ENCODE measurements around the gene PRRX2.
A peak's percentile ranks its signal among the peaks of the same experiment; 100 is the strongest.

PRRX2 gene

DNA sequence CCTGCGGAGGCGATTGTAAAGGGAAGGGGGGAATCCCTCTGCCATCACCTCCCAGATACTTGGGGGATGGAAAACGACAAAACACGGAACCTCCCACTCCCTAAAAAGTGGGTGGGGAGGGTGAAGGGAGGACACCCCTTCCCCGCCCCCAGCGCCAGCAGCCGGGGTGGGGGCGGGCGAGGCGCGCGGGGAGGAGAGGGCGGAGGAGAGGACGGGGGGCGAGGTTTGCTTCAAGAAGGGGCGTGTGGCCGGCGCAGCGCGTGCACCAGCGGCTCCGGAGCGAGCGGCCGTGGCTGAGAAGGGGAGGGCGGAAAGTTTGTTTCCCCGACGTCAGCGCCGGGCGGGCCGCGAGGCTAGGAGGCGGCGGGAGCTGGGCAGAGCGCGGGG is at the start of gene PRRX2:
Gene PRRX2 (plus strand): TSS at position 259 of the 387 bp plus-strand sequence. CDS start 221 bp downstream, outside the sequence.
- no peaks in the 10 kb centered on the region for H3K9me3 ChIP-seq
- no peaks in the 10 kb centered on the region for H3K36me3 ChIP-seq (replicated peaks)
- H3K4me3 ChIP-seq = peak within 1 kb of the TSS; percentile 19
- DNase-seq (ENCODE audit: low spot score in 2 of 2) = peak in 1 of 2 experiments; percentile 64
- no peaks in the 10 kb centered on the region for H3K4me1 ChIP-seq
- no peaks in the 10 kb centered on the region for H3K27me3 ChIP-seq (ENCODE audit: low read depth)
- in situ Hi-C loops (cut with MboI; ENCODE audit: low sequenced_read_pairs) = no loop called here

DNA sequence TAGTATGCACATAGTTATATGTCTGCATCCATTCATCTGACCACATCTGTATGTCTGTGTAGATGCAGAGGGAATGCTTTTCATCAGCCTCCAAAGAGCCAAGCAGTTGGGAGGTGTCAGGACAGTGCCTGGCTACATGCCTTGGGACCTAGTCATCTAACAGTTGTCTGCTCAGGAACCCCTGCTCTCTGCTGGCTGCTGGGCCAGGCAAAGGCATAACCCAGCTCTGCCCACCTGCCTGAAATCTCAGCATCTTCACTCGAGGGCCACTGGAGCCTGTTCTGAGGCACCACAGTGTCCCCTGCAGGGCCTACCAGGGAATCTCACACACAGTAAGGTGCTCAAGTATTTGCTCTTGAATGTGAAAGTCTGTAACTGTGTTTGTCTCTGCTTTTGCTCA is 48.3 kb upstream of the PRRX2 start:
- Histone ChIP-seq H3K27me3 (ENCODE audit: low read depth) (no peaks in the 10 kb centered on the region), H3K4me1 (peaks cover 8% of the 10 kb centered on the region), H3K9me3 (no peaks in the 10 kb centered on the region), H3K36me3 (replicated peaks) (no peaks in the 10 kb centered on the region), H3K4me3 (no peak overlapping the region)
- DNase-seq (ENCODE audit: low spot score in 2 of 2) = peak in 1 of 2 experiments; percentile 16
- in situ Hi-C loops (cut with MboI; ENCODE audit: low sequenced_read_pairs) = loop anchor here (10.0 kb wide), 1 partner anchor 442 kb away; the partner anchor contains the start of gene IER5L

DNA sequence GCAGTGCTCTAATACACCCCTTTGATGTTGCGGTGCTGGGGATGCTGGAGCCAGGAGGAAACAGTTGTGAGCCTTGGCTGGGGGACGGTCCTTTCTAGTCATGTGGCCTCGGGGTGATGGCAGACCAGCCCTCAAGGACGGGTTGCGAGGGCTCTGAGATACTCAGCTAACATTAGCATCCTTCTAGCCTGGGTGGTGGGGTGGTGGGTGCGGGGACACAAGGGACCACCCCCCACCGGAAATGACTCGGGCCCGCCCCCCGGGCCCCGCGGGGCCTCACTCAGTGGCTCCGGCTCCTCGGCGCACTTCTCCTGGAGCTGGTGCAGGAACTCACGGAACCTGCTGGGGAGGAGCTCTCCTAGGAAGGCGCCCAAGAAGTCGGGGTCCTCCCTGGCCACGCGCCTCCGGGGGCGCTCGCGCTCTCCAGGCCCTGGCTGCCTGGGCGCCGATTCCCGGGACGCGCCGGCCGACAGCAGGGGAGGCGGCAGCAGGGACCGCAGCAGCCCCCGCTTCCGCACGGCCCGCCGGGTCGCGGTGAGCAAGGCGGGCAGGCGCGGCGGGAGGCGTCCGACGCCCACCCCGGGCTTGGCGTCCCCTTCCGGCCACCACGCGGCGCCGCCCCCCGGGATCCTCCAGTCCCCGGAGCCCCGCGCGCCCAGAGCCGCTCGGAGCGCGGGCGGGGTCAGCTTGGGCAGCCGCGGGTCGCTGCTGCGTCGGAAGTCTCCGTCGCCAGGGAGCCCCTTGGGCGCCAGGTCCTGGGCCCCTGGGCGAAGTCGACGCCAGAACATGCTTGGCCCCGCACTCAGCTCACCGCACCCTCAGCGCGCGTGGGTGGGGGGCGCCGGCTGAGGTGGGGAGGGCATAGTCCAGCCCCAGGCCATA is 45.4 kb upstream of the PRRX2 start:
- Histone ChIP-seq H3K4me3 (peak overlapping the region; percentile 27), H3K36me3 (replicated peaks) (no peaks in the 10 kb centered on the region), H3K27me3 (ENCODE audit: low read depth) (no peaks in the 10 kb centered on the region), H3K9me3 (no peaks in the 10 kb centered on the region), H3K4me1 (peaks cover 16% of the 10 kb centered on the region)
- DNase-seq (ENCODE audit: low spot score in 2 of 2) = peak; percentile 18 to 60
- in situ Hi-C loops (cut with MboI; ENCODE audit: low sequenced_read_pairs) = loop anchor here (10.0 kb wide), 1 partner anchor 445 kb away; the partner anchor contains the start of gene IER5L

DNA sequence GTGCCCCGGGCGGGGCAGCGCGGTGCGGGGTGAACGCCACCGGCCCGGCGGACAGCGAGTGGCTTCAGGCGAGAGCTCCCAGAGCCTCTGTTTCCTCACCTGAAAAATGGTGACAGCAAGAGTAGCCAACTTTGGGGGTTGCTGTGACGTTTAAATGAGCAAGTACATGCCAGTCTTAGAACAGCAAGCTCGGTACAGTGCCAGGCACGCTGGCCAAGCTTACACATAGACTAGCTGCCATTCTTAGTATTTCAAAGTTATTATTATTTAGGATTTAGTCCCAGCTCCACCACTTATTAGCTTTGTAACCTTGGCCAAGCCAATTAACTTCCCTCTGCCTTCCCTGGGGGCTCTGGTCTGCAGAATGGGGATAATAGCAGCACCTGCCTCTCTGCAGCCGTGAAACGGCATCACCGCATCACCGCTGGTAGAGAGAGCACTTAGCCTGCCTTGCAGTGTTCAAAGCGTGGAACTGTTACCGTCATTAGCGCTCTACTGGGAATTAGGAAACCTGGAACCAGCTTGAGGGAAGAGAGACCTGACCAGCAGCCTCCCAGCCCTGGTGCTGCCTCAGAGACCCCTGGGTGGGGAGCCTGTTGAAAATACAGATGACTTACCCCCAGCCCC is 44.7 kb upstream of the PRRX2 start, which contains the start of gene C9orf50:
Gene C9orf50 (minus strand): TSS at position 433 of the 627 bp plus-strand sequence. CDS start 527 bp downstream, outside the sequence.
- H3K4me1 ChIP-seq = peaks cover 22% of the 10 kb centered on the region
- no peak for DNase-seq (ENCODE audit: low spot score in 2 of 2)
- peak within 1 kb of the TSS; percentile 27 for H3K4me3 ChIP-seq
- no peaks in the 10 kb centered on the region for H3K27me3 ChIP-seq (ENCODE audit: low read depth)
- in situ Hi-C loops (cut with MboI; ENCODE audit: low sequenced_read_pairs) = no loop called here
- H3K36me3 ChIP-seq (replicated peaks) = no peaks in the 10 kb centered on the region
- no peaks in the 10 kb centered on the region for H3K9me3 ChIP-seq

DNA sequence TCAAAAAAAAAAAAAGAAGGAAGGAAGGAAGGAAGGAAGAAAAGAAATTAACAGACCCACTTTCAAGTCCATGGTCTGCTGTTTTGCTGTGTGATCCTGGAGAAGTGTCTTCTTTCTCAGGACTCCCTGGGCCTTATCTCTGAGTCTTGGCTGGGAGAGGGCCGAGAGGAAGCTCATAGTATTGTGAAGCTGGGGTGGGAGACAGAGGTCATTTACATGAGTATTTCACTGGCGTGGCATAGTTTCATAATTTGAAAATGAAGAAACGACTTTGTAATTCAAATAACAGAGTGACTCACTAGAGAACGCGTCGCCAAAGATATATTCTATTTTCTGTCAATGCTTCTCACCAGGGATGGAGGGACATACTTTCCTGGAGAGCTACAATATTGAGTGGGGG is 42.1 kb upstream of the PRRX2 start:
- no peak for DNase-seq (ENCODE audit: low spot score in 2 of 2)
- Histone ChIP-seq H3K4me1 (peaks cover 34% of the 10 kb centered on the region), H3K4me3 (no peak overlapping the region), H3K27me3 (ENCODE audit: low read depth) (no peaks in the 10 kb centered on the region), H3K9me3 (no peaks in the 10 kb centered on the region), H3K36me3 (replicated peaks) (peaks cover 15% of the 10 kb centered on the region)
- in situ Hi-C loops (cut with MboI; ENCODE audit: low sequenced_read_pairs) = no loop called here

DNA sequence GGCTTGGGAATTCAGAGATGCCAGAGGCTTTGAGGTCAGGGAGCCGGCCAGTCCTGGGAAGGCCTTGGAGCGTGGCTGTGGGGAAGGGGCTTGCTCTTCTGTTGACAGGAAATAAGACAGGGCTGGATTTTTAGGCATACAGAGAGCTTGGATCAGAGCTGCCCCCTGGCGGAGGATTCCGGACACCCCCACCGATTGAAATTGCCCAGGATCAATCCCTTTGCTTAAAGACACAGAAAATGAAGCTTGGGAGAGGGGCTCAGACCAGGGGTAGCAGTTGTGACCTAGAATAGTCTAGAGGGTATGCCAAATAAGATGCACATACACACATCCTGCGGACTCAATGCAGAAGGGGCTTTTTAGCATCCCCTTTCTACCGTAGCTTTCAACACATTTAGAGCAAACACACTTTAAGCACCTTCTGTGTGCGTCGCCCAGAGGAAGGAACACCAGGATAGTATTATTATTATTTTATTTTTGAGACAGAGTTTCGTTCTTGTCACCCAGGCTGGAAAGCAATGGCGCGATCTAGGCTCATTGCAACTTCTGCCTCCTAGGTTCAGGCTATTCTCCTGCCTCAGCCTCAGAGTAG is 41.2 kb upstream of the PRRX2 start:
- no peaks in the 10 kb centered on the region for H3K9me3 ChIP-seq
- DNase-seq (ENCODE audit: low spot score in 2 of 2) = peak; percentile 63 to 89
- no peak overlapping the region; the same call in 1 of the 2 replicates for H3K4me3 ChIP-seq
- in situ Hi-C loops (cut with MboI; ENCODE audit: low sequenced_read_pairs) = no loop called here
- H3K27me3 ChIP-seq (ENCODE audit: low read depth) = no peaks in the 10 kb centered on the region
- peaks cover 37% of the 10 kb centered on the region for H3K4me1 ChIP-seq
- peaks cover 24% of the 10 kb centered on the region for H3K36me3 ChIP-seq (replicated peaks)

DNA sequence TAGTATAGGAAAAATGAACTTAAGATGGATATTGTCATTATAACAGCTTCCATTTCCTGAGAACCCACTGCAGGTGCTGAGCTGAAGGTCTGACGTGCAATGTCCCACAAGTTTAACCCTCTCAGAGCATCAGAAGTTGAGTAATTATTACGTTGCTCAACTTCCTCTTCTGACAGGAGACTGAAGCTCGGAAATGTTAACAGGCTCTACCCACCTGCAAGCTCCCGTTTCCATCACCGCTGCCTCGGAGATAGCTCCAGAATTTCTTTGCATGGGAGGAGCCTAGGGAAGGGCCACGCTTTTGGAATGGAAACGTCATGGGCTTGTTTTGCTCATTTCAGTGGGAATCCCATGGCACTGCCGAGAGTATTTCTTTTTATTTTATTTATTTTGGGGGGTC is 40.5 kb upstream of the PRRX2 start:
- Histone ChIP-seq H3K9me3 (no peaks in the 10 kb centered on the region), H3K4me3 (peak overlapping the region; percentile 90)
- peak; percentile 32 to 63 for DNase-seq (ENCODE audit: low spot score in 2 of 2)

DNA sequence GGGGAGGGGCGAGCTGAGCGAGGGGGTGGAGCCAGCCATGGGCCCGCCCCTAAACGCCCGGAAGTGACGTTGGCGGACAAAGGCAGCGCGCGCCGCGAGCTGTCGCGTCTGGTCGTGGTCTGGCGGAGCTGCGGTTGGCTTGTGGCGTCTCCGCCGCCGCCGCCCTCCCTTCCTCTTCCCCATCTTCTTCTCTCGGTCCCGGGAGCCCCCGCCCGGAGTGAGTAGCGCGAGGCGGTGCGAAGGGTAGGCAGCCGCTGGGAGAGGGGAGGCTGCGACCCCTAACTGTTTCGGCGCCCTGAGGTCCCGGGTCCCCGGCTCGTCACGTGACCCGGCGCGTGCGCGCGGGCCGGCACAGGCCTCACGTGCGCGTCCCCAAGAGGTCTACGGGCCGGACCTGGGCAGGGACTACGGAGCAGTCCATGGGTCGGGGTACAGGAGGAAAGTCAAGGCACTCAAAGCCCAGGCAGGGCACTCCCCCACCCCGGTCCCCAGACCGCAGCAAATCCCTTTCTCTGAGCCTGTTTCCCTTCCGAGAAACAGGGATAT is 39.3 kb upstream of the PRRX2 start, which contains the start of gene NTMT1:
Gene NTMT1 (plus strand): TSS at position 85 of the 546 bp plus-strand sequence. CDS start 6,541 bp downstream, outside the sequence.
- Histone ChIP-seq H3K4me1 (peaks cover 29% of the 10 kb centered on the region), H3K27me3 (ENCODE audit: low read depth) (no peaks in the 10 kb centered on the region), H3K36me3 (replicated peaks) (peaks cover 37% of the 10 kb centered on the region), H3K9me3 (no peaks in the 10 kb centered on the region), H3K4me3 (peak within 1 kb of the TSS; percentile 90)
- DNase-seq (ENCODE audit: low spot score in 2 of 2) = peak; percentile 69 to 86
- in situ Hi-C loops (cut with MboI; ENCODE audit: low sequenced_read_pairs) = no loop called here

More for the DNA sequence above, 40.5 kb upstream of the PRRX2 start:
- in situ Hi-C loops (cut with MboI; ENCODE audit: low sequenced_read_pairs) = no loop called here
- peaks cover 37% of the 10 kb centered on the region for H3K4me1 ChIP-seq
- H3K36me3 ChIP-seq (replicated peaks) = peaks cover 29% of the 10 kb centered on the region
- H3K27me3 ChIP-seq (ENCODE audit: low read depth) = no peaks in the 10 kb centered on the region

DNA sequence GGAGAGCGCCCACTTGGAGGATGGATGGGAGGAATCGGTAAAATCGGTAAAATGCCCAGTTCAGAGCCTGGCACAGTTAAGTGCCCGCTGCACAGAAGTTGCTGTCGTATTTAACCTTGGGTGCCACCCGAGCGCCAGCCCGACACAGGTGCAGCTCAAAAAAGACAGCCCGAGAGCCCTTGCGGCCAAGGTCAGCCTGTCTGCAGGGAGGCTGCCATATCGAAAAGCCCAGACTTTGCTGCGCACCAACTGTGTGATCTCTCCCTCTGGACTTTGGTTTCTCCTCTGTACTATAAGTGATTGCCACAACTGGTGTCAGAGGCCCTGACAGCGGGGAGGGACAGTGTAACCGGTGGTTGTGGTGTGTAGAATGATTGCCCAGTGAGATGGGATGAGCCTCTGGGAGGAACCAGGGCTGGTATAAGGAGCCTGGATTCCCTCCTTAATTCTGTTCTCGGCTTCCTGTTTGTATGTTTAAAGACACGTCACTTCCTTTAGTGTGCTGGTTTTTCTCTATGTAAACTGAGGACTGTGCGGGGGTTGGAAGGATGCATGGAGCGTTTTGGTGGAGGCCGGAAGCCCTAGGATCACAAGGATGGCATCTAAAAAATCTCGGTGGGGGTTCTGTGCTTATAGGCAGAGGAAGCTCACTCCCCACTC is 38.7 kb upstream of the PRRX2 start:
- H3K4me1 ChIP-seq = peaks cover 29% of the 10 kb centered on the region
- H3K27me3 ChIP-seq (ENCODE audit: low read depth) = no peaks in the 10 kb centered on the region
- H3K36me3 ChIP-seq (replicated peaks) = peaks cover 40% of the 10 kb centered on the region
- H3K4me3 ChIP-seq = peak overlapping the region; percentile 90
- peak in 1 of 2 experiments; percentile 16 for DNase-seq (ENCODE audit: low spot score in 2 of 2)
- no peaks in the 10 kb centered on the region for H3K9me3 ChIP-seq
- in situ Hi-C loops (cut with MboI; ENCODE audit: low sequenced_read_pairs) = no loop called here

DNA sequence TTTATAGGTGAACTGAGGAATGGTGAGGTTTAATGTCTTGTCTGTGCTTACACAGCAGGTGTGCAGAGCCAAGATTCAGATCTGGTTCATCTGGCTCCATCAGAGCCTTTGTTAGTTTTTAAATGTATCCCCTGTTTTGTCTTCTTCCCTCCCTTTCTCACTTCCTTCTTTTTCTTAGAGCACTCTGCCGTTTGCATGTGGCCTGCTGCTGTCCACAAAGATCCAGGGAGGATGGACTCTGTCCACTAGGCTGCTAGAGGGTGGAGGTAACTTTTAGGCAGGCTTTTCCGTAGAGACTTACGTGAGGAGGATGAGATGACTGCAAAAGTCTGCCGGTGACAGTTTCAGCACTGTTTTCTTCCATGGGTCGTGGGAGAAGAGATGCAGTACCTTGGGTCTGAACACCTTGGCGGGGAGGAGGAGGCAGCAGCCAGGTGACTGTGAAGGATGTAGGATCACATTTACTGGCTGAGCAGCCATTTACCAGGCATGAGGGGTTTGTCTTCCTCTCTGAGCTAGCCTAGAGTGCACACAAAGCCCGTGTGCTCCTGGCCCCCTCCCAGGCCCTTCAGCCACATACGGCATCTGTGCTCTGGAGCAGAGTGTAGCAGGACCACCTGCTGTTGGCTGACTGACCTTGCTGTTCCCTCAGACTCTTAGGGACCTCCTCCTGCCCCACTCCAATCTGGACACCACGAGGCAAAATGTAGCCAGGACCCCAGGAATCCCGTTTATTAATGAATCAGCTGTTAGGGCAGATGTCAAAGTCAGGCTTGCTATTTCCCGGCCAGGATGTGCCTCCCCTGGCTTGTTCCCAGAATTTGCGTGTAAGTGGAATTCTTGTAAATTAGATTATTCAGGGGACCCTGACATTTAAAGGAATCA is 37.6 kb upstream of the PRRX2 start:
- no peaks in the 10 kb centered on the region for H3K27me3 ChIP-seq (ENCODE audit: low read depth)
- peaks cover 29% of the 10 kb centered on the region for H3K4me1 ChIP-seq
- in situ Hi-C loops (cut with MboI; ENCODE audit: low sequenced_read_pairs) = no loop called here
- H3K4me3 ChIP-seq = peak overlapping the region; percentile 90
- H3K36me3 ChIP-seq (replicated peaks) = peaks cover 49% of the 10 kb centered on the region
- no peak for DNase-seq (ENCODE audit: low spot score in 2 of 2)
- H3K9me3 ChIP-seq = no peaks in the 10 kb centered on the region

DNA sequence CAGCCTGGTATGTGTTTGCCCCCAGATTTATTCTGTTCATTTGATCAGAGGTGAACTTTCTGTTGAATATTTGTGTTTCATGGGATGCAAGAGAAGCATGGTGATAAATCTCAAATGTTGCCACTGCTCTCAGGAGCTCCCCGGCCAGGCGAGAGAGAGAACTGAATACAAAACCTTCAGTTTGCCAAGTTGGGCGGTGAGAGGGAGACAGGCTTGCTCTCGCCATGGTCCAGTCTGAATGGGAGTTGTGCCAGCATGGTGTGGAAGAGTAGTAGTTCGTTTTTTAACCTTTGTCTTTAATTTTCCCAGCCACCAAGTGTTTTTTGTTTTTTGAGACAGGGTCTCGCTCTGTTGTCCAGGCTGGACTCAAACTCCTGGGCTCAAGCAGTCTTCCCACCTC is 36.7 kb upstream of the PRRX2 start:
- in situ Hi-C loops (cut with MboI; ENCODE audit: low sequenced_read_pairs) = no loop called here
- Histone ChIP-seq H3K27me3 (ENCODE audit: low read depth) (no peaks in the 10 kb centered on the region), H3K4me3 (no peak overlapping the region), H3K9me3 (no peaks in the 10 kb centered on the region), H3K36me3 (replicated peaks) (peaks cover 58% of the 10 kb centered on the region), H3K4me1 (peaks cover 29% of the 10 kb centered on the region)
- DNase-seq (ENCODE audit: low spot score in 2 of 2) = no peak

DNA sequence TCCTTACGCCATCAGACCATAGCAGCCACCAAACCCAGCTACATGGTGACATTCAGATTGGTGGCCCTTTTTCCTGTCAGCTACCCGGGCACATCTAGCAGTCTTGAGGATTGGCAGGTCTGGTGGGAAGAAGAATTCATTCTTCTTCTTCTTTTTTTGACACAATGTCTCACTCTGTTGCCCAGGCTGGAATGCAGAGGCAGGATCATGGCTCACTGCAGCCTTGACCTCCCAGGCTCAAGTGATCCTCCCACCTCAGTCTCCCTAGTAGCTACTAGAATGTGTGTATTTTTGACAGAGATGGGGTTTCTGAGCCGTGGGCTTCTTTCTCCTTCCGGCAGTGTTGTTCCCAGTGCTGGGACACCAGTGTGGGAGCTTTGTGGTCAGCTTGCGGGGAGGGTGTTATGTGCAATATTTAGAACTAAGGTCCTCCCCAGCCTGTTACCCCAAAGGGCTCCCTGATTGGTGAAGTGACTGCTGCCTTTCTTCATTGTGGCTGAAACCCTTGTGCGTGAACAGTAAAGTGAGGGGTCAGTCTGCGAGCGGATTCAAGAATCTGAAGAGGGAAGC is 36.1 kb upstream of the PRRX2 start:
- in situ Hi-C loops (cut with MboI; ENCODE audit: low sequenced_read_pairs) = no loop called here
- DNase-seq (ENCODE audit: low spot score in 2 of 2) = no peak
- Histone ChIP-seq H3K27me3 (ENCODE audit: low read depth) (no peaks in the 10 kb centered on the region), H3K4me3 (no peak overlapping the region), H3K36me3 (replicated peaks) (peaks cover 62% of the 10 kb centered on the region), H3K4me1 (peaks cover 28% of the 10 kb centered on the region), H3K9me3 (no peaks in the 10 kb centered on the region)
